Suprapubic skin (tissue), 4 donors: ENCODE data around the gene MIOS.

ENCODE experiments used
- CTCF ChIP-seq, 2 donors: fragments of 200-600 bp in 1 of 2; fragments of 450-650 bp in 1 of 2; sonication (generic) in 1 of 2; IDR thresholded peaks; one replicate each; pipeline ENCODE4 v1.5.1; 2016 to 2019; ENCODE audit warnings: antibody characterized with exemption in 2 of 2, mild to moderate bottlenecking in 1 of 2, moderate library complexity in 1 of 2
- EP300 ChIP-seq: sonication (generic); formaldehyde crosslinking; IDR thresholded peaks from one replicate; pipeline ENCODE4 v1.6.1; 2017; ENCODE audit warnings: antibody characterized with exemption
- POLR2AphosphoS5 ChIP-seq, 3 donors: sonication (generic); formaldehyde crosslinking; IDR thresholded peaks; one replicate each; pipeline ENCODE4 v1.6.1; 2017; ENCODE audit warnings: antibody characterized with exemption in 3 of 3

GRCh38 chr7:7529328-7529727, 37.4 kb upstream of the MIOS start:
- TF ChIP-seq CTCF (IDR thresholded peaks at IDR 0.05) (no peak), POLR2AphosphoS5 (IDR thresholded peaks at IDR 0.05) (no peak), EP300 (no peak)
